ENCODE results near the gene SND1.

SND1 gene

GRCh38 chr7:127914693-127915092 lies 262.7 kb downstream of the SND1 start:
- DNase-seq = no peak

DNA sequence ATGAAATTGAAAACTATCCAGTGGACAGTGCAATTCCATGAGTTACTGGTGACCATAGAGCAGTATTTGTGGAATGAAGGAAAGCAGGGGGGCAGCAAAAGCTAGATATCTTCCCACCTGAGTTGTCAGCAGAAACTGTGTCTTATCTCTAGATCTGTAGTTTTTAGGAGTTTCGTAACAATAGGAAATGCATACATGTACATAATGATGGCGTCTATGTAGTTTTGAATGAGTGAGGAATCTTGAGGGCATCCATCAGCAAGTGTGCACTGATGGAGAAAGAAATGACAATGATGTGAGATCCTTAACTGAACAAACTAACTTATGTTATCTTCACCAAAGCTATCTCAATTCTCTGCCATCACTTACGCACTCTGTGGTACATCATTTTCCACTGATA lies 264.7 kb downstream of the SND1 start:
- no peak for DNase-seq

GRCh38 chr7:127918130-127918529 lies 266.1 kb downstream of the SND1 start:
- DNase-seq = no peak

DNA sequence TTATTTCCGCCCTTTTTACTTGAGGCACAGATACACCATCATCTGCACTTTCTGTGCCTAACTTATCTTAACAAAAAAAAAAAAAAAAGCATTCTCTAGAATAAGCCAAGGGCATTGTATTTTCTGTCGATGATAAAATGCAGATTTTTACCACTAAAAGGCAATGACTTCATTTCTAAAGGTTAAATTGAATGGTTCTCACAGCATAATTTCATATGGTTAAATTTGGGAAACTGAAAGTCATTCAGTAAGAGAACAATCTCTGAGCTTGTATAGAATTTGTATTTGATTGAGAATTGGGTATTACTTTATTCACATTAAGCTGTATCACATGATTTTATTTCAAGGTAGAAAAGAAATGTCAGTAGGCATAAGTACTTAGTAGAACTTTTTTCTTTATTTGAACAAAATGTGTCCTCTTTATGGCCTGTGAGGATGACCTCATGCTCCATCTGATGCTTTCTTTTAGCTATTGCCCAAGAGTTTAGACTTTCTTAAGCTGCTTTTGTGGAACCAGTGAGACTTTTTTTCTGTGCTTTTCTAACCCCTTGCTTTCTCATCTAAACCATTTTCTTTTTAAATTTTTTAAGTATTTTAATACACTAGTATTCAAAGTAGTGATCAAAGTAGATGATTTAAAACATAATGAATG lies 268.9 kb downstream of the SND1 start:
- DNase-seq = no peak

DNA sequence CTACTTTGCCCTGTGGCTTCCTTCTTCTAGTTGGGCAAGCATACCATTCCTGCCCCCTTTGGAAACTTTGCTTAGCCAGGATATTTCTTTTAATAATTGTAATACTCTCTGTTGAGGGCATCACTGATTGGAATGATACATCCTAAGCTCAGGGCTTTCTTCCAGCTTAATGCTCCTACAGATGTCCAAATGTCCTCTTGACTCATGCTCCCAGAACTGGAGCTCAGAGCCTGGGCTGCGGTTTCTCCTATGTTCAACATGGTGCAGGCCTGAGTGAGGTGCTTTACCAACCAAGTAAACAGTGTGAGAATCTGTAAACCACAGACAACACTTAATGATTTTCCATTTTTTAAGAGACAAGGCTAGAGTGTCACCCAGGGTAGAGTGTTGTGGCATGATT lies 270.7 kb downstream of the SND1 start:
- DNase-seq = no peak

DNA sequence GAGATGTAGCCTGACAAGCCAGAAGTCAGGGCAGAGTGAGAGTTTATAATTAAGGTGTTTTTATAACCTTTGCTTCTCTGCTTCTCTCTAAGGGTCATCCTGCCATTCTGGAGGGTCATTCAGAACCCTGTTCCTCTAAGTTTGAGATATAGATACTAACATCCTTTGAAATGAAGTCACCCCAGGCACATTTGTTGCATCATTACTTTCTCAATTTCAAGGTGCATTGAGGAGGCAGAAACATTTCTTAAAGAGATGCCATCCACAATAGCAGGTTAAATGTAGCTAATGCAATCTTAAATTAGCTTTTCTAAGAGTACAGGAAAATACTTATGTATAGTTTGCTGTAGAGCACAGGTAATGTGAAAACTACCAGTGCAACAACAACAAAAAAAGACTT lies 272.9 kb downstream of the SND1 start:
- no peak for DNase-seq

GRCh38 chr7:127927348-127927696 lies 275.3 kb downstream of the SND1 start:
- no peak for DNase-seq

DNA sequence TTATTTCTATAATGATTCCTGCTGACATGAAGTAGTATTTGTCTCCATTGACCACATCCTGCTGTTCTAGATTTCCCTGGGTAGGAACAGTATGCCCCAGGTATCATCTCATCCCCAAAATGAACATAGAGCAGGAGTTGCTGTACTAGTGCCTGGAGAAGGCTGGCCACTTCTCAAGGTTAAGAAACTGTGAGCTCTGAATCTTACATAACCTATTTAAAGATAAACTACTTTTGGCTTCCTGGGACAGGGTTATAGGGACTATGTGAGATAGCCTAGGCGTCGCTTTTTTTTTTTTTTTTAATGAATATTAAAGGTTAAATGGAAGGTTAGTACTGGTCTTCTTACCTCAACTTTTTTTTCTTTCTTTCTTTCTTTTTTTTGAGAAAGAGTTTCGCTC lies 276.2 kb downstream of the SND1 start:
- DNase-seq = no peak

DNA sequence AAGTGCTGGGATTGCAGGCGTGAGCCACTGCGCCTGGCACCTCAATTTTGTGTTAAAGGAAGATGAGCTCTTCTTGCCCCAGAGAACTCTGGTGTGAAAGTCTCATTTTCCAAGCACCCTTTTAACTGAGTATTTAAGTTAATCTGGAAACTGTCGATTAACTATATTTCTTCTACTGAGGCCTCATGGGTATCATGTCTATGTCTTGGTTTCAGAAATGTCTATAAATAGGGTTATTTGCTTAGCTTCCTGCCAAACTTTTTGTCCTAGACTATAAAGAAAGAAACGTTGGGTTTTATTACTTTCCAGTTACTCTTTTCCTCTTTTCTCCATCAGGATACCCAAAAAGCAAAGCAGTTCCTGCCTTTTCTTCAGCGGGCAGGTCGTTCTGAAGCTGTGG lies 276.9 kb downstream of the SND1 start:
- DNase-seq = no peak

GRCh38 chr7:127930341-127931328 lies 278.6 kb downstream of the SND1 start:
- no peak for DNase-seq

- no peak for DNase-seq
These were observed 280.1 kb downstream of the SND1 start for GRCh38 chr7:127932076-127932475.

DNA sequence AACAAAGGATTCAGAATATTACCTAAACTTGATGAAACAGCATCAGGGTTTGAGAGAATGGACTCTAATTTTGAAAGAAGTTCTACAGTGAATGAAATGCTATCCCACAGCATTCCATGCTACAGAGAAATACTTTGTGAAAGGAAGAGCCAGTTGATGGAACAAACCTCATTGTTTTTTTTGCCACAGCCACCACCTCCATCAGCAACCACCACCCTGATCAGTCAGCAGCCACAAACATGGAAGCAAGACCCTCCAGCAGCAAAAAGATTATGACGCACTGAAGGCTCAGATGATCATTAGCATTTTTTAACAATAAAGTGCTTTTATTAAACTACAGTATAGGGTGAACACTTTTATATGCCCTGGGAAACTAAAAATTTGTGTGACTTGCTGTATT lies 280.5 kb downstream of the SND1 start:
- DNase-seq = no peak

GRCh38 chr7:127933146-127933545 lies 281.2 kb downstream of the SND1 start:
- DNase-seq = no peak

DNA sequence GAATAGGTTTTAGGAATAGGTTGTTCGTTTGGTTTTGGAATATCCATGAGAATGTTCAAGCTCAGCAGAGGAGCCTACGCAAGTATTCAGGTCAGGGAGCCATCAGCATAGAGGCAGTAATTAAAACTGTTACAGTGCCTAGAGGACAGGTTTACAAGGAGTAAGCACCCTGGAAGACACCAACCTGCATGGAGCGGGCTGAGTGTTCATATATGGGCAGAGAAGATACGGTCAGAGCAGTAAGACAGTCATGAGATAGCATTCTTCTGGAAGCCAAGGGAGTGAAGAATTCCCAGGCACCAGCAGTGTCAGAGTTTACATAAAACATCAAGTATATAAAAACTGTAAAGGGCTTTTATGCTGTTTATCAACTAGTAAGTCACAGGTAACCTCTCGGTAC lies 282.7 kb downstream of the SND1 start:
- DNase-seq = no peak

DNA sequence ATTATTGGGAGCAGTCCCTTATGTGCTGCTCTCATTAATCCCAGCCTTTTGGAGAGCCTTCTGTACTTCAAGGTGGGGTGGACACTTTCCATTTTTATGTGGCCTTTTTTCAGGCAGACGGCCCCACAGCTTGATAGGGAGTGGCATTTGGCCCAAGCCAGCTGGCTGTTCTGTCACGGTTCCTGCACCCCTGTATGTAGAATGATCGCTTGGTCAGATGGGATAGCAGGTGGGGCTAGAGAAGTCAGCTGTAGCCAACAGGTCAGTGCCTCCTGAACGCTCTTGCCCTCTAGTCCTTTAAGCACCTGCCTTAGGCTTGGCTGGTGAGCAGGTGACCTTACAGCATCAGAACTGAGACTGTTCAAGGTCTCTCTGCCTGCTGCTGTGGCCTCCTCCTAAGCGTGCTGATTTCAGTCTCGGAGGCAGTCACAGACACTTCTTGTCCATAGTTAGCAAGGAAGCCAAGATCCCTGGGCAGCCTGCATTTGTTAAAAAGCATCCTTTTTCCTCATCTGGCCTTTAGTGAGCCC lies 283.9 kb downstream of the SND1 start:
- DNase-seq = peak; percentile 18

GRCh38 chr7:127937066-127937680 lies 285.2 kb downstream of the SND1 start:
- no peak for DNase-seq

- DNase-seq = no peak
These were observed 286.6 kb downstream of the SND1 start for GRCh38 chr7:127938588-127938987.

GRCh38 chr7:127940381-127941160 lies 288.6 kb downstream of the SND1 start:
- DNase-seq = no peak

GRCh38 chr7:127941476-127942210 lies 289.6 kb downstream of the SND1 start:
- no peak for DNase-seq

DNA sequence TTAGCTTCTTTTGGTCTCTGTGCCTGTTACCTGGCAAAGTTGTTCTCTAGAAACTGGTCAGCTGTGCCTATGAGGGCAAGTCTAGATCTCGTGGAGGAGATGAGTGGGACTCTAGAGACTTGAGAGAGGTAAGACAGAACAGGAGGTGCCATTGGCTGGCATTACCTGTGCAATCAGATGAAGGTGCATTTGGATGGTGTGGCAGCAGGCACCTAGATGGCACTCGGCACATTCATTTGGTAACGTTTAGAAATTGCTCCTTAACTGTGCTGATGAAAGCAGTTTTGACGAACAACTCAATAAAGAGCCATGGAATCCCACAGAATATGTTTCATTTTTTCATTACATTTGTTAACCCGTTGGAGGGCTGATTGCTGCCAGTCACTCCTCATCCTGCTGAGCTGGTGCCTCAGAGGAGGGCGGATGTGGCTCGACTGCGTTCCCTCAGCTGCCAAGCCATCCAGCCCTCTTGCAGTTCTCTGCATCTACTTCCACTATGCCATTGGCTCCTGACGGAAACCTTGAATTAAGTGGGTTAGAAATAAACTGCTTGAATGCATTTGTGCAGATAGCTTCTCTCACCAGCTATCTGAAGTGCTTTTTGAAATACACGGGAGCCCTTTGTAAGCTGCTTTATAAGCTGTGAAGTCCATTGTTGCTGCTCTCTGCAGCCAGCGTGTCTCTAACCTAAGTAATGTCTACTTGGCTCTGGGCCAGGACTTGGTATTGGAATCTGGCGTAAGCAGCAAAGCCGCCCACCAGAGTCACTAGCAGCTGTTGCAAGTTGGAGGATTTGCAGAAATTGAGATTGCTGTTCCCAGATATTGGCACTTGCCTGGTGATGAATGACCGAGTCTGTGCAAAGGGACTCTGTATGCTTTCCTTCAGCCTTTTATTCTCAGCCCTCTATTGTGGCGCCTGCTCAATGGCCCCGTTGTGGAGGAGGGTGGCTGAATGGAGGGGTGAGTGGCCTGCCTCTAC lies 291.8 kb downstream of the SND1 start:
- DNase-seq = peak; percentile 99

DNA sequence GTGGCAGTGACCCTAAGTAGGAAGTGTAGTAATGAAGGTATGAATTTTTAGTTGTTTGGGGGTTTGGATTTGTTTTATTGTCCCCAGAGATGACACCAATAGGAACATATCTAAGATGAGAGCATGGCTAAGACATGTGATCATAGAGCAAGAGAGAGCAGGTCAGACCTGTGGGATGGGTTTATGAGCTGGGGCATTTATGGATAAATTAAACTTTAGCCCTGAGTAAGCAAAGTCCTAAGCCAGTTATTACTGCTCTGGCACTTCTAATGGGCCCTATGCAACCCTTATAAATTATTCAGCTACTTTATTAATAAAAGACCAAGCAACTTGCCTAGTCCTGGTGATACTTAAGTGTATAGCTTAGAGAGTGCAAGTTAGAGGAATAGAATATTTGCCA lies 294.1 kb downstream of the SND1 start:
- DNase-seq = no peak
